ENCODE results near the gene AMBRA1. TPM values are rescaled to one million over a fixed set of nuclear protein-coding genes. Genes with fewer than 3 reads are reported as not detected.
A peak's percentile ranks its signal among the peaks of the same experiment; 100 is the strongest.

Gene AMBRA1
- total RNA-seq (10 to 100 TPM; 40.8 to 43.9 TPM), polyA plus RNA-seq (10 to 100 TPM in 1 of 2 donors, 1 to 10 TPM in 1; 5.9 to 20.0 TPM)

DNA sequence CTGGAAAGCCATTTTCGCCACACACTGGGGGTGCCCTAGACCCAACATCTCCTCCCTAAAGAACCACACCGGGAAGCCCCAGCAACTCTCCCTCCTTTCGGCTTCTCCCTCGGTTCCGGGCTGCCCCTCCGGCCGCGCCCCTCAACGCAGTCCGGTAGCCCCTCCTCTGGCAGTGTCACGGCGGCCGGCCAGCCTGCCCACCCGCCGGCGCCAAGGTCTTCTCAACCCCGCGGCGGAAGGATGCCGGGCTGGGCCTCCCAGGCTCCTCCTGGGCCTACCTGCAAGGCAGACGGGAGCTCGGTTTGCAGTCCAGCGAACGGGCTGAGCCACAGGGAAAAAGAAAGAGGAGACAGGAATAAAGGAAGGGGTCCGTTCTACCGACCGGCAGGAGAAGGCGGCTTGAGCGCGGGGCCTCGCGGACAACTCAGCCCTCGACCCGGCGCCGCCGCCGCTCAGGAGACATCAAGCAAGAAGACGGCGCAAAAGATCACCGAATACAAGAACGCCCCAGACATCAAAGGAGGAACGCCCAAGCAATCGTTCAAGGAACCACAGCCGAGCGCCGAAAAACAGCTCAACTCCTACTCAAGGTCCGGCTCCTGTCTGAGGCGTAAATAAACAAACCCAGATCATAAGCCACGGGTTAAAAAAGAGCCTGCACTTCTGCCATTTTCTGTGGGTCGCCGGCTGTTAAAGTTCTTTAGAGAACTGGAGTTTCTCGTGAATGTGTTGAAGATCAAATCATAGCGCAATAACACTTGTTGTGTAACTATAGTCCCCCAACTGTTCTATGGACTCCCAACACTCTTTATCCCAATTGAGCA lies at the start of gene AMBRA1:
TSS of gene AMBRA1 (minus strand) at position 474 of the 824 bp plus-strand sequence. CDS start 45,643 bp downstream, outside the sequence.
- Mint-ChIP-seq H3K27ac (peak within 1 kb of the TSS; percentile 90 to 97 (median 95)), H3K4me1 (peaks cover 26 to 47% (median 40%) of the 10 kb centered on the region in 4 donors), H3K4me3 (peak within 1 kb of the TSS; percentile 94 to 99 (median 98)), H3K36me3 (peaks cover 7 to 12% of the 10 kb centered on the region in 2 donors), H3K9me3 (no peaks in the 10 kb centered on the region), H3K27me3 (no peaks in the 10 kb centered on the region)
- CTCF ChIA-PET (ENCODE audit: partially characterized antibody) = interaction anchor here (0.6 to 1.6 kb wide), 8 partner anchors 9 to 107 kb away, joined by 3 to 9 read pairs (median 4); partner anchors contain the start of genes ARHGAP1, HARBI1 and ZNF408
- peak; percentile 79 to 86 (median 81) for DNase-seq
- POLR2A ChIA-PET (ENCODE audit: partially characterized antibody) = interaction anchor here (0.6 to 2.4 kb wide), 12 partner anchors 14 to 621 kb away, joined by 3 to 27 read pairs (median 4); partner anchors contain the start of genes ARHGAP1, ATG13, DDB2 and HARBI1
- Histone ChIP-seq H3K36me3 (ENCODE audit: insufficient read depth, low read length) (no peaks in the 10 kb centered on the region), H3K27me3 (ENCODE audit: insufficient read depth, low read length) (no peaks in the 10 kb centered on the region), H3K9me3 (ENCODE audit: control insufficient read depth in 1 of 2, low read length in 2 of 2) (no peaks in the 10 kb centered on the region), H3K27ac (ENCODE audit: low read depth, low read length) (peak within 1 kb of the TSS; percentile 83), H3K4me1 (ENCODE audit: insufficient read depth, low read length) (peaks cover 47% of the 10 kb centered on the region), H3K4me3 (ENCODE audit: low read length in 2 of 2) (peak within 1 kb of the TSS; percentile 78 to 99)
- intact Hi-C loops (cut with micrococcal nuclease) = loop anchor here (1.0 to 2.0 kb wide), 2 partner anchors 24 to 33 kb away; partner anchors contain the start of genes ATG13 and HARBI1

DNA sequence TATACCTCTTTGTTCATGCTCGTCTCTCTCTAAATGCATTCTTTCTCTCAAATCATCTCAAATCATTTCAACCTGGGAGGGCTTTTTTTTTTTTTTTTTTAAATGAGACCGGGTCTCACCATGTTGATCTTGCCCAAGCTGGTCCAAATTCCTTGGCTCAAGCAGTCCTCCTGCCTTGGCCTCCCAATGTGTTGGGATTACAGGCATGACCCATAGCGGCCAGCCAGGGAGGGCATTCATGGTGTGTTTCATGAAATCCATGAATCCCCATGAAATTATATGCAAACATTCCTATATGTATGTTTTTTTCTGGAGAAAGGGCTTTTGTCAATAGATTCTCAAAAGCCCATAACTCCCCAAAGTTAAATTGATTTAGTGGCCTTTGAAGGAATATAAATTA lies 49.7 kb upstream of the AMBRA1 start:
- POLR2A ChIA-PET (ENCODE audit: partially characterized antibody) = no interaction called here
- no peaks in the 10 kb centered on the region for H3K9me3 Mint-ChIP-seq
- Histone ChIP-seq H3K36me3 (ENCODE audit: insufficient read depth, low read length) (peaks cover 45% of the 10 kb centered on the region), H3K4me3 (ENCODE audit: low read length in 2 of 2) (no peak overlapping the region), H3K4me1 (ENCODE audit: insufficient read depth, low read length) (no peaks in the 10 kb centered on the region), H3K9me3 (ENCODE audit: control insufficient read depth in 1 of 2, low read length in 2 of 2) (no peaks in the 10 kb centered on the region), H3K27me3 (ENCODE audit: insufficient read depth, low read length) (no peaks in the 10 kb centered on the region), H3K27ac (ENCODE audit: low read depth, low read length) (no peak overlapping the region)
- peaks cover 45 to 63% of the 10 kb centered on the region in 2 donors for H3K36me3 Mint-ChIP-seq
- peak overlapping the region in 2 of 7 donors; percentile 53 to 55 for H3K27ac Mint-ChIP-seq
- H3K27me3 Mint-ChIP-seq = no peaks in the 10 kb centered on the region
- H3K4me1 Mint-ChIP-seq = peaks cover 9 to 20% (median 15%) of the 10 kb centered on the region in 4 donors
- CTCF ChIA-PET (ENCODE audit: partially characterized antibody) = no interaction called here
- intact Hi-C loops (cut with micrococcal nuclease) = no loop called here
- DNase-seq = no peak
- no peak overlapping the region for H3K4me3 Mint-ChIP-seq

- Mint-ChIP-seq H3K9me3 (no peaks in the 10 kb centered on the region), H3K4me3 (no peak overlapping the region), H3K4me1 (peaks cover 9 to 24% (median 17%) of the 10 kb centered on the region in 4 donors), H3K27me3 (no peaks in the 10 kb centered on the region), H3K27ac (peak overlapping the region in 1 of 7 donors; percentile 72), H3K36me3 (peaks cover 48 to 63% of the 10 kb centered on the region in 2 donors)
- ChIA-PET POLR2A (ENCODE audit: partially characterized antibody) (interaction anchor here (0.8 kb wide), 1 partner anchor 57 kb away, joined by 4 read pairs; no protein-coding TSS in a partner anchor), CTCF (ENCODE audit: partially characterized antibody) (interaction anchor here (1.4 kb wide), 1 partner anchor 29 kb away, joined by 4 read pairs; no protein-coding TSS in a partner anchor)
- no peaks in the 10 kb centered on the region for H3K27me3 ChIP-seq (ENCODE audit: insufficient read depth, low read length)
- DNase-seq = no peak
- H3K4me3 ChIP-seq (ENCODE audit: low read length in 2 of 2) = no peak overlapping the region
- H3K4me1 ChIP-seq (ENCODE audit: insufficient read depth, low read length) = no peaks in the 10 kb centered on the region
- H3K9me3 ChIP-seq (ENCODE audit: control insufficient read depth in 1 of 2, low read length in 2 of 2) = no peaks in the 10 kb centered on the region
- H3K27ac ChIP-seq (ENCODE audit: low read depth, low read length) = no peak overlapping the region
- intact Hi-C loops (cut with micrococcal nuclease) = no loop called here
- H3K36me3 ChIP-seq (ENCODE audit: insufficient read depth, low read length) = peaks cover 41% of the 10 kb centered on the region
Observed at GRCh38 chr11:46642627-46643335, 49.0 kb upstream of the AMBRA1 start.

DNA sequence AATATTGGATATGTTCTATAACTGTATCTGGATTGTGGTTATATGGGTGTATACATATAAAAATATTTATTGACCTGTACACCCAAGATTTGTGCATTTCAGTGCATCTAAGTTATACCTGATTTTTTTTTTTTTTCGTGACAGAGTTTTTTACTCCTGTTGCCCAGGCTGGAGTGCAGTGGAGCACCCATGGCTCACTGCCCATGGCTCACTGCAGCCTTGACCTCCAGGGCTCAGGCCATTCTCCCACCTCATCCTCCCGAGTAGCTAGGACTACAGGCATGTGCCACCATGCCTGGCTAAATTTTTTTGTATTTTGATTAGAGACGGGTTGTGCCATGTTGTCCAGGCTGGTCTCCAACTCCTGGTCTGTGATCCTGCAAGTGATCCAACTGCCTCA lies 47.8 kb upstream of the AMBRA1 start:
- no peak overlapping the region for H3K4me3 Mint-ChIP-seq
- H3K27me3 Mint-ChIP-seq = no peaks in the 10 kb centered on the region
- Histone ChIP-seq H3K9me3 (ENCODE audit: control insufficient read depth in 1 of 2, low read length in 2 of 2) (no peaks in the 10 kb centered on the region), H3K4me3 (ENCODE audit: low read length in 2 of 2) (no peak overlapping the region), H3K27ac (ENCODE audit: low read depth, low read length) (no peak overlapping the region), H3K36me3 (ENCODE audit: insufficient read depth, low read length) (peaks cover 32% of the 10 kb centered on the region), H3K27me3 (ENCODE audit: insufficient read depth, low read length) (no peaks in the 10 kb centered on the region), H3K4me1 (ENCODE audit: insufficient read depth, low read length) (no peaks in the 10 kb centered on the region)
- no peak overlapping the region for H3K27ac Mint-ChIP-seq
- intact Hi-C loops (cut with micrococcal nuclease) = no loop called here
- H3K4me1 Mint-ChIP-seq = peaks cover 10 to 29% (median 17%) of the 10 kb centered on the region in 4 donors
- POLR2A ChIA-PET (ENCODE audit: partially characterized antibody) = interaction anchor here (0.8 kb wide), 1 partner anchor 58 kb away, joined by 4 read pairs; no protein-coding TSS in a partner anchor
- DNase-seq = no peak
- H3K9me3 Mint-ChIP-seq = no peaks in the 10 kb centered on the region
- peaks cover 48 to 63% of the 10 kb centered on the region in 2 donors for H3K36me3 Mint-ChIP-seq
- CTCF ChIA-PET (ENCODE audit: partially characterized antibody) = interaction anchor here (0.6 to 1.4 kb wide), 2 partner anchors 30 to 870 kb away, joined by 3 to 4 read pairs; no protein-coding TSS in a partner anchor

DNA sequence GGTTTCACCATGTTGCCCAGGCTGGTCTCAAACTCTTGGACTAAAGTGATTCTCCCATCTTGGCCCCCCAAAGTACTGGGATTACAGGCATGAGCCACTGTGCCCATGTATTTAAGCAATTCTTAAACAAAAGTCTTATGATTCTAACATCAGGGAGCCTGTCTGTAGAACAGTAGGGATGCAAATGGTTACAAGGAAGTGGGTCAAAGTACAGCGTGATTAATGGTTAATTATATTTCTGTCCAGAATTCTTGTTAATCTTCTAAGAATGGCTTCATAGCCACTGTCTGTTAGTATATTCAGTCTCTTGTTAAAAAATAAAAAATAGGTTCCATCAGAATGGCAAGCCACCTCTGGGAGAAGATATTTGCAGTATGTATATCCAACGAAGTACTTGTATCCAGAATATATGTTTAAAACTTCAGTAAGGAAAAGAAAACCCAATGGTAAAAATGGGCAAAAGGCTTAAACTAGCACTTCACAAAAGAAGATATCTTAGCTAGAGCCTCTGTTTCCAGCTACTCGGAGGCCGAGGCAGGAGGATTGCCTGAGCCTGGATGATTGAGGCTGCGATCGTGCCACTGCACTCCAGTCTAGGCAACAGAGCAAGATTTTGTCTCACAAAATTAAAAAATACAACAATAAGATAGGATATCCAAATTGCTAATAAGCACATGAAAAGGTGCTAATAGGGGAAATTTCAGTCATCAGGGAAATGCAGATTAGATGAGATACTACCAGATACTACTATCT lies 46.4 kb upstream of the AMBRA1 start:
- no peaks in the 10 kb centered on the region for H3K9me3 Mint-ChIP-seq
- peaks cover 49 to 57% of the 10 kb centered on the region in 2 donors for H3K36me3 Mint-ChIP-seq
- Histone ChIP-seq H3K4me3 (ENCODE audit: low read length in 2 of 2) (no peak overlapping the region), H3K36me3 (ENCODE audit: insufficient read depth, low read length) (peaks cover 24% of the 10 kb centered on the region), H3K4me1 (ENCODE audit: insufficient read depth, low read length) (no peaks in the 10 kb centered on the region), H3K9me3 (ENCODE audit: control insufficient read depth in 1 of 2, low read length in 2 of 2) (no peaks in the 10 kb centered on the region), H3K27me3 (ENCODE audit: insufficient read depth, low read length) (no peaks in the 10 kb centered on the region), H3K27ac (ENCODE audit: low read depth, low read length) (no peak overlapping the region)
- POLR2A ChIA-PET (ENCODE audit: partially characterized antibody) = interaction anchor here (0.6 to 0.9 kb wide), 2 partner anchors 21 to 995 kb away, joined by 3 read pairs; no protein-coding TSS in a partner anchor
- no peak for DNase-seq
- H3K27me3 Mint-ChIP-seq = no peaks in the 10 kb centered on the region
- H3K27ac Mint-ChIP-seq = peak overlapping the region in 1 of 7 donors; percentile 41
- H3K4me1 Mint-ChIP-seq = peaks cover 10 to 31% (median 18%) of the 10 kb centered on the region in 4 donors
- CTCF ChIA-PET (ENCODE audit: partially characterized antibody) = no interaction called here
- intact Hi-C loops (cut with micrococcal nuclease) = no loop called here
- H3K4me3 Mint-ChIP-seq = no peak overlapping the region

- Histone ChIP-seq H3K27me3 (ENCODE audit: insufficient read depth, low read length) (no peaks in the 10 kb centered on the region), H3K27ac (ENCODE audit: low read depth, low read length) (no peak overlapping the region), H3K4me3 (ENCODE audit: low read length in 2 of 2) (no peak overlapping the region), H3K36me3 (ENCODE audit: insufficient read depth, low read length) (peaks cover 15% of the 10 kb centered on the region), H3K9me3 (ENCODE audit: control insufficient read depth in 1 of 2, low read length in 2 of 2) (no peaks in the 10 kb centered on the region), H3K4me1 (ENCODE audit: insufficient read depth, low read length) (no peaks in the 10 kb centered on the region)
- H3K9me3 Mint-ChIP-seq = no peaks in the 10 kb centered on the region
- intact Hi-C loops (cut with micrococcal nuclease) = no loop called here
- H3K4me3 Mint-ChIP-seq = no peak overlapping the region
- H3K36me3 Mint-ChIP-seq = peaks cover 43 to 53% of the 10 kb centered on the region in 2 donors
- POLR2A ChIA-PET (ENCODE audit: partially characterized antibody) = interaction anchor here (0.9 kb wide), 1 partner anchor 20 kb away, joined by 3 read pairs; no protein-coding TSS in a partner anchor
- H3K27ac Mint-ChIP-seq = peak overlapping the region in 1 of 7 donors; percentile 57
- CTCF ChIA-PET (ENCODE audit: partially characterized antibody) = interaction anchor here (1.4 kb wide), 1 partner anchor 18 kb away, joined by 3 read pairs; no protein-coding TSS in a partner anchor
- no peaks in the 10 kb centered on the region for H3K27me3 Mint-ChIP-seq
- no peak for DNase-seq
- H3K4me1 Mint-ChIP-seq = peaks cover 10 to 32% (median 18%) of the 10 kb centered on the region in 4 donors
Observed at GRCh38 chr11:46639197-46639839, 45.5 kb upstream of the AMBRA1 start.
